Measurements from ENCODE around the gene YWHAG. TPM values are rescaled to one million over a fixed set of nuclear protein-coding genes. Genes with fewer than 3 reads are reported as not detected.
A peak's percentile ranks its signal among the peaks of the same experiment; 100 is the strongest.

The YWHAG gene
- total RNA-seq, 2 experiments from 2014 or later, result 68.0 to 75.1 TPM

DNA sequence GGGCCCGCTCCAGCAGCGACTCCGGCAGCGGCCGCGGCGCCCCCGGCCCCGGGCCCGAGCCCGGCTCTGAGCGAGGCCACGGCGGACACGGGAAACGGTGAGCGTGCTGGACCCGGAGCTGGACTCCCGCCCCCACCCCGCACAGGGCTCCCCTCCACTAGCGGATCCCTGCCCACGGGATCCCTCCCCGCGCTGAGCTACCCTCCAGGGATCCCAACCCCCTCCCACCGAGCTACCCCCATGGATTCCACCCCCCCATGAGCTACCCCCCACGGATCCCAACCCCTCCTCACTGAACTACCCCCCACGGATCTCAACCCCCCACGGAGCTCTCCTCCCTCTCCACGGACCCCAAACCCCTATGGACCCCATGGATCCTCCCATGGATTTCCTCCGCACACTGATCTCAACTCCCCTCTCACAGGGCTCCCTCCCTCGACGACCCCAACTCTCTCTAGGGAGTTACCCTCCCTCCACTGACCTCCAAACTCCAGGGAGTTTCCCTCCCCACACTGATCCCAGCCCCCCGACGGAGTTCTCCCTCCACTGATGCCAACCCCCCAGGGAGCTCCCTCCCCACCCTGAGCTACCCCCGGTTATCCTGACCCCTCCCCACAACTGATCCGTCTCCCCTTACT, 77.0 kb downstream of the YWHAG start:
- Mint-ChIP-seq H3K27ac (no peak overlapping the region), H3K4me1 (peaks cover 14% of the 10 kb centered on the region), H3K36me3 (ENCODE audit: low read depth) (no peaks in the 10 kb centered on the region), H3K27me3 (peaks cover 55% of the 10 kb centered on the region), H3K4me3 (peak overlapping the region; percentile 41), H3K9me3 (no peaks in the 10 kb centered on the region)
- no peak for DNase-seq
- CTCF ChIA-PET, result interaction anchor here (0.9 to 4.4 kb wide), 7 partner anchors 7 to 94 kb away, joined by 3 to 29 read pairs (median 5); no protein-coding TSS in a partner anchor
- POLR2A ChIA-PET, result no interaction called here

DNA sequence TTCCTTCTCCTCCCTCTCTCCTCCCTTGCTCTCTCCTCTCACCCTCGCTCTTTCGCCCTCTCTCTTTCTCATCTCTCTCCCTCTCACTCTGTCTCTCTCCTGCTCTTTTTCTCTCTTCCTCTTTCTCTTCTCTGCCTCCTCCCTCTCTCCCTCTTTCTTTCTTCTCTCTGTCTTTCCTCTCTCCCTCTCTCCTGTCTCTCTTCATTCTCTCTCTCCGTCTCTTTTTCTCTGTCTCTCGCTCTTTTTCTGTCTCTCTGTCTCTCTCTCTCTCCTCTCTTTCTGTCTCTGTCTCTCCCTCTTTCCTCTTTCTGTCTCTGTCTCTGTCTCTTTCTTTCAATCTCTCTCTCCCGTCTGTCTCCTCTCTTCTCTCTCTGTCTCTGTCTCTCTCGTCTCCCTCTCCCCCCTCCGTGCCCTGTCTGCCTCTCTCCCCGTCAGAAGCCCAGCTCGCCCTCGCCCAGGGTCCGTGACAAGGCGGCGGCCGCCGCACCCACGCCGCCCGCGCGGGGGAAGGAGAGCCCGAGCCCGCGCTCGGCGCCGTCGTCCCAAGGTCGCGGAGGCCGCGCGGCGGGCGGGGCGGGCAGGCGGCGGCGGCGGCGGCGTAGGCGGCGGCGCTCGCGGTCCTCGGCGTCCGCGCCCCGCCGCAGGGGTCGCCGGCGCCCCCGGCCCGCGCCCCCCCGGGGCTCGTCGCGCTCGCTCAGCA, 77.6 kb downstream of the YWHAG start:
- no peaks in the 10 kb centered on the region for H3K9me3 Mint-ChIP-seq
- POLR2A ChIA-PET, result no interaction called here

DNA sequence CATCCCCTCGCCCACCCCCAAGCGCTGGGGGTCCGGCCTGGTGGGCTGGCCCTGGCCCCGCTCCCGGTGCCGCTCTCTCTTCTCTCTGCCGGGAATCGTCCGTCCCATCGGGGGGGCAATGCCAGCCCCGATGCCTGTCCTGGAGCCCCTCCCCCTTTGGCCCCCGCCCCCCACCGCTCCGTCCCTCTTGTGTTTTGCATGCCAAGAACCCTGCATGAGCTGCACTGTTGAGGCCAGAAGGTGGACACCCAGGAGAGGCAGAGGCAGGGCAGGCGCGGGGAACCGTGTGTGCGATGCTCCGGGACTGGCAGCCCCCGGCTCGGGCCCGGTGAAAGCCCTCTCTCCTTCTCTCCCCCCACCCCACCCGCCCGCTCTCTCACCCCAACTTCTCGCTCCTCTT, 78.4 kb downstream of the YWHAG start:
- ChIA-PET POLR2A (no interaction called here), CTCF (no interaction called here)
- DNase-seq, result no peak
- no peaks in the 10 kb centered on the region for H3K9me3 Mint-ChIP-seq
- H3K27ac Mint-ChIP-seq, result no peak overlapping the region
- H3K4me1 Mint-ChIP-seq, result peaks cover 14% of the 10 kb centered on the region
- peaks cover 56% of the 10 kb centered on the region for H3K27me3 Mint-ChIP-seq
- no peaks in the 10 kb centered on the region for H3K36me3 Mint-ChIP-seq (ENCODE audit: low read depth)
- H3K4me3 Mint-ChIP-seq, result no peak overlapping the region

More for the DNA sequence above, 77.6 kb downstream of the YWHAG start:
- Mint-ChIP-seq H3K36me3 (ENCODE audit: low read depth) (no peaks in the 10 kb centered on the region), H3K27me3 (peaks cover 56% of the 10 kb centered on the region), H3K4me1 (peaks cover 14% of the 10 kb centered on the region), H3K27ac (peak overlapping the region; percentile 48), H3K4me3 (peak overlapping the region; percentile 60)
- CTCF ChIA-PET, result interaction anchor here (1.0 to 4.4 kb wide), 4 partner anchors 7 to 33 kb away, joined by 3 to 29 read pairs (median 14); no protein-coding TSS in a partner anchor
- DNase-seq, result no peak

DNA sequence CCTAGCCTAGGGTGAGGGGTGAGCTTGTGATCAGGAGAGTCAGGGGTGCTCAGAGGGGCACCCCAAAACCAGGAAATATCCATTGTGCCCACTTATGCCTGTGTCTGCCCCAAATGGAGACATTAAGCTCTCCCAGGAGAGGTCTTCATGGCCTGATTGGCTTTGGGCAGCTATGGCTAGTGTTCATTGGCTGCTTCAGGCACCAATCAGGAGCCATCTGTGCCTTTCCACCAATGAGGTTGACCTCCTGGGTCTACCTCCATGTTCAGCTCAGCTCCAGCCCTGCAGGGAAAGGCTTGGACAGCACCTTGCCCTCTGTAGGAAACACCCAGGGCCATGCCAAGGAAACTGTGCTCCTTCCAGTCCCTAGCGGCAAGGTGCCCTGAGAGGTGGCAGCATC, 80.3 kb downstream of the YWHAG start:
- POLR2A ChIA-PET, result no interaction called here
- H3K36me3 Mint-ChIP-seq (ENCODE audit: low read depth), result no peaks in the 10 kb centered on the region
- DNase-seq, result no peak
- H3K27me3 Mint-ChIP-seq, result peaks cover 44% of the 10 kb centered on the region
- no peak overlapping the region for H3K4me3 Mint-ChIP-seq
- no peak overlapping the region for H3K27ac Mint-ChIP-seq
- H3K9me3 Mint-ChIP-seq, result no peaks in the 10 kb centered on the region
- peaks cover 18% of the 10 kb centered on the region for H3K4me1 Mint-ChIP-seq
- CTCF ChIA-PET, result interaction anchor here (0.5 to 1.4 kb wide), 5 partner anchors 9 to 36 kb away, joined by 3 to 5 read pairs (median 4); no protein-coding TSS in a partner anchor

Other genes starting within 250 kb of the YWHAG start
- gene SRRM3, start 157.1 kb downstream of the YWHAG start, total RNA-seq, result not detected
- gene HSPB1, start 56.3 kb downstream of the YWHAG start, total RNA-seq, result 10 to 100 TPM; 27.0 to 28.1 TPM
- under 1 TPM; 0.32 to 0.60 TPM for gene SSC4D, start 50.7 kb upstream of the YWHAG start, total RNA-seq
- gene ZP3, start 66.0 kb upstream of the YWHAG start, total RNA-seq, result 1 to 10 TPM; 1.0 to 1.1 TPM
- gene DTX2, start 102.7 kb upstream of the YWHAG start, total RNA-seq, result 10 to 100 TPM; 31.5 to 35.8 TPM
- gene UPK3B, start 151.6 kb upstream of the YWHAG start, total RNA-seq, result 1 to 10 TPM; 1.3 to 1.5 TPM
- gene SPDYE16, start 184.3 kb upstream of the YWHAG start, total RNA-seq, result under 1 TPM; 0.30 to 0.58 TPM

Data from activated CD4-positive, alpha-beta T cell treated with anti-CD3 and anti-CD28 coated beads, Interleukin-2, amount 10 ng/mL, durations not matched to agents 7 days and 5 days (primary cell).